ENCODE data around the gene SPG7. TPM values are rescaled to one million over a fixed set of nuclear protein-coding genes. Genes with fewer than 3 reads are reported as not detected.

SPG7 gene
- total RNA-seq, 1 experiment from 2014 or later, result 119 TPM

- WGBS (ENCODE audit: extremely low coverage, insufficient read length, low lambda C conversion rate), result no CpG with 5 or more reads among the region's 87 CpGs
- Histone ChIP-seq H3K9me3 (ENCODE audit: control insufficient read depth, low read depth, low read length) (no peaks in the 10 kb centered on the region), H2BK20ac (ENCODE audit: low read depth, low read length, poor library complexity, severe bottlenecking) (no peak within 1 kb of the TSS), H2AK5ac (ENCODE audit: insufficient read length, low read length) (no peak within 1 kb of the TSS), H3K56ac (ENCODE audit: insufficient read length, low read depth, low read length) (no peak within 1 kb of the TSS), H3K79me1 (ENCODE audit: insufficient read depth, low read depth, low read length, poor library complexity, severe bottlenecking) (peaks cover 6% of the 10 kb centered on the region), H3K4me1 (ENCODE audit: insufficient read depth, low read length) (no peaks in the 10 kb centered on the region; the same call in 1 of the 2 replicates), H3K4ac (ENCODE audit: low read depth, low read length) (peak within 1 kb of the TSS; percentile 89), H3T11ph (ENCODE audit: low read length) (no peak within 1 kb of the TSS), H4K20me1 (ENCODE audit: control insufficient read depth, insufficient read depth, insufficient read length) (peaks cover 4% of the 10 kb centered on the region), H3K18ac (ENCODE audit: insufficient read length, low read depth, low read length) (peak within 1 kb of the TSS; percentile 92), H3K27ac (ENCODE audit: insufficient read length, low read depth, low read length) (peak within 1 kb of the TSS; percentile 49), H4K5ac (ENCODE audit: insufficient read length, low read depth, low read length) (no peak within 1 kb of the TSS), H3K23me2 (ENCODE audit: insufficient read length, low read depth, low read length, poor library complexity, severe bottlenecking) (peaks cover 13% of the 10 kb centered on the region), H4K8ac (replicated peaks; ENCODE audit: insufficient read length, low read depth, low read length) (no peak within 1 kb of the TSS), H3K79me2 (ENCODE audit: insufficient read depth, low read length) (peaks cover 10% of the 10 kb centered on the region; the same call in 1 of the 2 replicates), H3K23ac (ENCODE audit: insufficient read length, low read depth, low read length) (no peak within 1 kb of the TSS), H3K9ac (ENCODE audit: extremely low read depth, insufficient read length, low read length) (peak within 1 kb of the TSS; percentile 95), H4K91ac (ENCODE audit: insufficient read length, low read depth, low read length) (peak within 1 kb of the TSS; percentile 97), H2BK12ac (ENCODE audit: insufficient read length, low read depth, low read length) (no peak within 1 kb of the TSS), H2BK5ac (ENCODE audit: insufficient read length, low read length) (peak within 1 kb of the TSS; percentile 48), H3K27me3 (ENCODE audit: insufficient read depth, low read length) (no peaks in the 10 kb centered on the region), H2BK120ac (ENCODE audit: low read depth, low read length, poor library complexity, severe bottlenecking) (no peak within 1 kb of the TSS), H3K14ac (ENCODE audit: insufficient read depth, low read length) (peak within 1 kb of the TSS; percentile 96), H2BK15ac (ENCODE audit: low read depth, low read length) (no peak within 1 kb of the TSS), H2AFZ (ENCODE audit: low read length) (no peak within 1 kb of the TSS), H3K4me2 (ENCODE audit: insufficient read depth, insufficient read length, low read length) (peak within 1 kb of the TSS; percentile 97)
- no peak; the same call in 2 of the 3 replicates for TF ChIP-seq CTCF (conservative IDR thresholded peaks at IDR 0.05)
- peak within 1 kb of the TSS; percentile 96 for H3K4me3 Mint-ChIP-seq
- DNase-seq, result peak; percentile 94
- no peaks in the 10 kb centered on the region; the same call in none of the 2 replicates for H3K27me3 Mint-ChIP-seq (ENCODE audit: low read depth)
- peaks cover 39 to 43% of the 10 kb centered on the region in 2 experiments for H3K4me1 Mint-ChIP-seq
- H3K36me3 Mint-ChIP-seq (ENCODE audit: insufficient read depth in 1 of 3, low read depth in 3 of 3), result peaks cover 26 to 62% (median 53%) of the 10 kb centered on the region in 3 experiments
- H3K27ac Mint-ChIP-seq, result peak within 1 kb of the TSS; percentile 95 to 99 (median 98)
- H3K9me3 Mint-ChIP-seq, result no peaks in the 10 kb centered on the region; a peak in 1 of 5 replicates
Measured at GRCh38 chr16:89560378-89561141, 52.4 kb downstream of the SPG7 start, which contains the start of gene RPL13. TSS of gene RPL13 (plus strand) at chr16:89560682. CDS start at chr16:89560960, 278 bp downstream.
